Stimulated activated CD8-positive, alpha-beta memory T cell treated with anti-CD3 and anti-CD28 coated beads, Interleukin-7, amount 100 ng/mL, for 24 hours (primary cell): ENCODE measurements around the gene NR4A3.
A peak's percentile ranks its signal among the peaks of the same experiment; 100 is the strongest.

Experiments used
- DNase-seq: peaks from one replicate; pipeline ENCODE4 v3.0.0-alpha.2; 2020; ENCODE audit warnings: low read depth

The NR4A3 gene

DNA sequence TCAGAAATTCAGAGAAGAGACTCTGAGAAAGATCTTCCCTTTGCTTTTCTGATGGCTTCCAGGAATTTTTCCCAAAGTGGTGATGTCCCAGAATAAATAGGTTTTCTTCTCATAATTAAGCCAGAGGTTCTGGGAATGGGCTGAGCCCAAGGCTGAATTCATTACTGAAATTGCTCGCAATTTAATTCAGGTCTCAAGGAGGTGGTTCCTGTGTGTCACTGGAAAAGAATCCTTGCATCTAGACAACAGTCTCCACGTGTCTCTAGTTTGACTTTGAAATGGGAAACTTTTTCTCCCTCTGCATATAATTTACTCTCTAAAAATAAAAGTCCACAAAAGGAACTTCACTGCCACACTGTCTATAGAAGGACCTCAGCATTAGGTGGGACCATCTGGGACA is 57.0 kb downstream of the NR4A3 start:
- no peak for DNase-seq

DNA sequence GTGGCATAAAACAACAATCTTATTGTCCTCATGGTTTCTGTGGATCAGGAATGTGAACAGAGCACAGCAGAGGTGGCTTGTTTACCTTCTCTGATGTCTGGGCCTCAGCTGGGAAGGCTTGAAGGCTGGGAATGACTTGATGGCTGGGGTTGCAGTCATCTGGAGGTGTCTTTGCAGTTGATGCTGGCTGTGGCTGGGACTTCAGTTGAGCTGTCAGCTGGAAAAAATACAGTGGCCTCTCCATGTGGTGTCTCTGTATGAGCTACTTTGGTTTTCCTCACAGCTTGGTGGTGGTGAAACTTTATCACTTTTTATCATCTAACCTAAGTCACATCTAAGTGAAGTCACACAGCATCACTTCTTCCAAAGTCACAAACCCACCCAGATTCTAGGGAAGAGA is 60.1 kb downstream of the NR4A3 start:
- DNase-seq = no peak

DNA sequence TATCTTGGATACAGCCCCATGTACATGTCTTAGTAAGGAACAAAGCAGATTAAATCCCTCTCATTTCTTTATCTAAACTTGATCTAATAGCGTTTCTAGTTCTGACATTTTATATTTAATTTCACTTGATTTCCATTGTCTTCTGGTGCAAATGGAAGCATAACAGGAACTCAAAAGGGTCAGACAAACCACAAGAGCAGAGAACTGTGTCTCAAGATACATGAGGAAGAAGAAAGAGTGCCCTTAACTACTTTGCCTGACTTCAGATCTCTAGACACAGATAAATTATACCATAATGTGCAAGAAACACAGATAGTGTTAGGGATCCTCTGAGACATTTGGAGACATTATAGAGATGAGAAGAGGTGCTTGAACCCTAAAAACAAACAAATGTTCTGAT is 64.1 kb downstream of the NR4A3 start:
- DNase-seq = no peak

DNA sequence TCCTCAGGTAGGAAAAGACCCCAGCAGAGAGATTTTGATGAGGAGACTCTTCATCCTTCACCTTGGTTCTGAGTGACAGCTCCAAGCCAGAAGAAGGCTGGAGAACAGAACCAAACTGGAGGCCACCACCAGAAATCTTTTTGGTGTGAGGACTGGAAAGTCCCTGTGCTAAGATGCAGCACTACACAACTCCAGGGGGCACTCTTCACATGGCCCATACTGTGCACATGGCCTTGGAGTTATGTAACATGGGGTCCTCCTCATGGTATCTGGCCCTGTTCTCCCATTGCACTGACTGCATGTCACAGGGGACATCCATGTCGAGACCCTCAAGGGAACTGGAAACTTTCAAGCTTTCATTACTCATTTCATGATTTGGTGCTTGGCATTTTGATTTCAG is 67.4 kb downstream of the NR4A3 start:
- DNase-seq = no peak

DNA sequence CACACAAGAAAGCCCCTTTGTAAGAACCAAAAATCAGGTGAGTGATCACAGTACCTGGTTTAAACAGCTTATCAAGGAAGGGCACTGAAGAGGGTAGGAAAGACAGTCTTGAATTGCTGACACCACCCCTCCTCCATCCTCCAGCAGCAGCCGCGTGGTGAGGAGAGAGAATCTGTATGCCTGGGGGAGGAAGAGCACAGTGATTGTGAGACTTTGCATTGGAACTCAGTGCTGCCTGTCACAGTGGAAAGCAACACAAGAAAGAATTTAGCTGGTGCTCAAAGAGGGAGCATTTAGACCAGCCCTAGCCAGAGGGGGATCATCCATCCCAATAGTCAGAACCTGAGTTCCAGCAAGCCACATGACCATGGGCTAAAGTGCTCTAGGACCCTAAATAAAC is 73.1 kb downstream of the NR4A3 start:
- no peak for DNase-seq

DNA sequence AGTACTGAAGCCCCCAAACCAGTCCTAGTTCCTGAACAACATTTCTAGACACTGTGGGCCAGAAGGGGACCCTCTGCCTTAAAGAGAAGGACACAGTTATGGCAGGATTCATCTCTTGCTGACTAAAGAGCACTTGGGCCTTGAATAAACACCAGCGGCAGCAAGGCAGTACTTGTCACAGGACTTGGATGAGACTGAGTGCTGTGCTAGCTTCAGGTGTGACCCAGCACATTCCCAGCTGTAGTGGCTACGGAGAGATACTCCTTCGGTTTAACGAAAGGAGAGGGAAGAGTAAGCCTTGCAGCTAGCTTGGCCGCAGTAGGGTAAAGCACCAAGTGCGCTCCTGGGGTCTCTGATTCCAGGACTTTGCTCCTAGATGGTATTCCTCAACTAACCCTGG is 73.8 kb downstream of the NR4A3 start:
- no peak for DNase-seq

DNA sequence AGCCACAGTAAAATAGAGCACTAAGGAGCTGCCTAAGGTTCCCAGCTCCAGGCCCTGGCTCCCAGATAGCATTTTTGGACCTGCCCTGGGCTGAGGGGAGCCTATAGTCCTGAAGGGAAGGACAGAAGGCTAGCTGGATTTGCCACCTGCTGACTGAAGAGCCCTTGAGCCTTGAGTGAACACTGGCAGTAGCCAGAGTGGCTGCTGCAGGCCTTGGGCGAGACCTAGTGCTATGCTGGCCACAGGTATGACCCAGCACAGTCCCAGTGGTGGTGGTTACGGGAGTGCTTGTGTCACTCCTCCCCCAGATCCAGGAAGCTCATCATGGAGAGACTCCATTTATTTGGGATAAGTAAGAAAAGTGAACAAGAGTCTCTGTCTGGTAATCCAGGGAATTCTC is 74.4 kb downstream of the NR4A3 start:
- DNase-seq = no peak

DNA sequence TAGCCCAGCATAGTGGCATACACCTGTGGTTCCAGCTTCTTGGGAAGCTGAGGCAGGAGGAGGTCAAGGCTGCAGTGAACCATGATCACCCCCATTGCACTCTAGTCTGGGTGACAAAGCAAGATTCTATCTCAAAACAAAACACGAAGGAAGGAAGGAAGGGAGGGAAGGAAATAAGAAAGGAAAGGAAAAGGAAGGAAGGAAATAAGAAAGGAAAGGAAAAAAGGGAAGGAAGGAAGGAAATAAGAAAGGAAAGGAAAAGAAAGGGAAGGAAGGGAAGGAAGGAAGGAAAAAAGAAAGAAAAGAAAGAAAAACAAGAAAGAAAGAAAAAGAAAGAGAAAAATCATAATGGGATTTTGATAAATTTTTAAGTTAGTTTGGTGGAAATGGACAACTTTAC is 81.7 kb downstream of the NR4A3 start:
- DNase-seq = no peak

DNA sequence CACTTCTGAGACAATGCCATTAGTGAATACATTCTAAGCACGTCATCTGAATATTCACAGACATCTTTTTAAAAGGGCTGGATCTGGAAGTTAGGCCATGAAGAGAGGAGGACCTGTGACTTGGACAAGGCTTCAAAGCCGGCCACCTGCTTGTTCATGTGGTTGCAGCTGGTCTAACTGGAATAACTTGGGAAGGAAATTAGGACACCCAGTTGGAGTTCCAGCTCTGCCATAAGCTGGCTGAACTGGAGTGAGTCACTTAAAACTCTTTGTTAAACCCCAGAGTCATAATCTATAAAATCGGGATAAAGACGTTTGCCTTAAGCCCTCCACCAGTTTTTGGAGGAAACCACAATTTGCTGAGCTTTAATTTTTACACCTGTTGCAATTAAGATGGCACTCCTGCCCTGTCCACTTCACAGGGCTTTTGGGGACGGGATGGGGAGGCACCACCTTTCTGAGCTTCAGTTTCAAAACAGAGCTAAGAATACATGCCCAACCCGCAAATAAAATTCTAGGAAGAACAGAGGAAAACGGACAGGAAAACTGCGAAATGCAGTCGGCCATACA is 84.2 kb downstream of the NR4A3 start:
- no peak for DNase-seq

DNA sequence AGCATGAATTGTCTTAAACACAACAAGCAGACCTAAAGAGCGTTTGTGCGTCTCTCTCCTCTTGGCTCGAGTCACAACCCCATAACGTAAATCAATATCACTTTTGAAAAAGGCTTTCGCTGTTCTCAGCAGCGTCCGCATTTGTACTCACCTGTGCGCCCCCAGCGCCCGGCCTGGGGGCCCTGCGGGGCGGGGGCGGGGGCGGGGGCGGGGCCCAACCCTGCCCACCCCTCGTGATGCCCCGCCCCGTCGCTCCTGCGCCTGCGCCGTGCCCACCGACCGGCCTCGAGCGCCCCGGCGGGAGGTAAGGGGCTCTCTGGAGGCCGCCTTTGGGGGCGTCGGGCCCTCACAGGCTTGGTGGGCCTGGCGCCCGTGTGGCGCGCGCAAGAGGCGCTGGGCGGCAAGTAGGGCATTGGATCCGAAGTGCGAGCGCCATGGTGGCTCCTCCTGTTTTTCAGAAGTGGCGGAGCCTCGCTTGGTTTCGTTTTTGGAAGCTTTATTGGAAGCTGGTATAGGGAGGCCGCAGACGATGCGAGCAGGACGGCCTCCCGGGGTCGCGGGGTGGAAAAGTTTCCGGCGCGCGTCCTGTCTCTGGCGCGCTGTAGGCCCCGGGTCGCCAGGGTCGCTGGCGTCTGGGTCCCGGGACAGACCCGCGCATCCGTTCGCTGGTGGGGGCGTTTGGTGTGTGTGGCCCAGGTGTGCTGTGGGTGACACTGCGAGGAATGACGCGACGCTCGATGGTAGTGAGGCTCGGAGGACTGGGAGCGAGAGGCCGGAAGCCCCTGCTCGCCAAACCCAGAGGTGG is 84.9 kb downstream of the NR4A3 start, which contains the start of gene STX17:
Gene STX17, plus strand, starts transcription at position 252 of the 805 bp plus-strand sequence. CDS start 8,586 bp downstream, outside the sequence.
- DNase-seq = peak; percentile 64

DNA sequence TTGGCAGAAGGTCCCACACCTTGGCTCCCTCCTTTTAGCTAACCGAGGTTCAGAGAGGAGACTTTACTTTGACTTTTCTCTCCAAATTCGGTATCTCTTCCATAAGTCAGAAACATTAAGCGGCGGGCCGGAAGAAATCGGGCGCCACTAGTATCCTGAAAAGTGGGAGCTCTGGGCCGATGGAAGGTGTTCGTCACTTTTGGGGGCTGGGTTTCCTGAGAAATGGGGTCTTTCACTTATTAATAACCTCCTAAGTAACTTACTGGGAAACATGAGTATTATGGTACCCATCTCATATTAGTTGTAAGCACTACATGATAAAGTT is 85.5 kb downstream of the NR4A3 start:
- DNase-seq = no peak

DNA sequence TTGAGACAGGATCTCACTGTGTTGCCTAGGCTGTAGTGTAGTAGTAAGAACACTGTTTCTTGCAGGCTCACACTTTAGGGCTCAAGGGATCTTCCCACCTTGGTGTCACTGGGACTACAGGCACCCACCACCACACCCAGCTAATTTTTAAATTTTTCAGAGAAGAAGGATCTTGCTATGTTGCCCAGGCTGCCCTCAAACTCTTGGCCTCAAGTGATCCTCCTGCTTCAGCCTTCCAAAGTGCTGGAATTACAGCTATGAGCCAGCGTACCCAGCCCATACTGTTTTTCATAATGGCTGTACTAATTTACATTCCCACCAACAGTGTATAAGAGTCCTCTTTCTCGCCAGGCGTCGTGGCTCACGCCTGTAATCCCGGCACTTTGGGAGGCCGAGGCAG is 89.9 kb downstream of the NR4A3 start:
- no peak for DNase-seq
